ENCODE data around the gene GUK1. TPM values are rescaled to one million over a fixed set of nuclear protein-coding genes. Genes with fewer than 3 reads are reported as not detected.

GUK1 gene
- total RNA-seq, 1 experiment from 2014 or later: 111 TPM

DNA sequence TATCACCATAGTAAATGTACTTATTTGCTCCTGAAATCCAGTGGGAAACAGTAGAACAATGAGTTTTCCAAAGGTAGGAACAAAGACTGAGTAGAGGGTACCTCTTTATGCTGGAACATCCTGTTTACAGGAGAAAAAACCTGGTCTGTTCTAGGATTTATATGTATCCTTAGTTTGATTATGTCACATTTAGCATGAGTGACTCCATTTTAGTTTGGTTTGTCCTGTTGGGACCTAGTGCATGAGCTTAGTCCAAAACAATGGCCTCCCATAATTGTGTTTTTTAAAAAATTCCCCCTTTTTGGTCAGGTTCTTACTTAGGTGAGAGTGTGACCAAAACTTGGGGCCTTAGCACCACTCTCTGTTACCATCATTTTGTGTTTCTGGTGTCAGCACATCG is 27.5 kb upstream of the GUK1 start:
- ATAC-seq: no peak
- Mint-ChIP-seq H3K4me1 (peaks cover 7% of the 10 kb centered on the region; the same call in 1 of the 2 replicates), H3K36me3 (peaks cover 6% of the 10 kb centered on the region), H3K27ac (no peak overlapping the region), H3K9me3 (peaks cover 16% of the 10 kb centered on the region), H3K27me3 (ENCODE audit: low read depth) (peaks cover 20% of the 10 kb centered on the region), H3K4me3 (no peak overlapping the region)
- CTCF ChIA-PET: no interaction called here
- DNase-seq (ENCODE audit: low spot score): no peak
- TF ChIP-seq, protein P1, sequence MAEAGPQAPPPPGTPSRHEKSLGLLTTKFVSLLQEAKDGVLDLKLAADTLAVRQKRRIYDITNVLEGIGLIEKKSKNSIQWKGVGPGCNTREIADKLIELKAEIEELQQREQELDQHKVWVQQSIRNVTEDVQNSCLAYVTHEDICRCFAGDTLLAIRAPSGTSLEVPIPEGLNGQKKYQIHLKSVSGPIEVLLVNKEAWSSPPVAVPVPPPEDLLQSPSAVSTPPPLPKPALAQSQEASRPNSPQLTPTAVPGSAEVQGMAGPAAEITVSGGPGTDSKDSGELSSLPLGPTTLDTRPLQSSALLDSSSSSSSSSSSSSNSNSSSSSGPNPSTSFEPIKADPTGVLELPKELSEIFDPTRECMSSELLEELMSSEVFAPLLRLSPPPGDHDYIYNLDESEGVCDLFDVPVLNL (CRISPR knock-in tag; IDR thresholded peaks at IDR 0.05; ENCODE audit: borderline replicate concordance, low read depth): no peak
- TF ChIP-seq ZNF317 (CRISPR knock-in tag; IDR thresholded peaks at IDR 0.05; ENCODE audit: borderline replicate concordance, low read depth): no peak
- TF ChIP-seq ZNF232 (CRISPR knock-in tag; IDR thresholded peaks at IDR 0.05): no peak
- TF ChIP-seq ATF1 (CRISPR knock-in tag; IDR thresholded peaks at IDR 0.05): no peak
- no peak for TF ChIP-seq ELF4 (CRISPR knock-in tag; IDR thresholded peaks at IDR 0.05; ENCODE audit: low read depth)
- no peak for TF ChIP-seq NFYB (CRISPR knock-in tag; conservative IDR thresholded peaks at IDR 0.05; ENCODE audit: low read depth)
- TF ChIP-seq, protein P2, sequence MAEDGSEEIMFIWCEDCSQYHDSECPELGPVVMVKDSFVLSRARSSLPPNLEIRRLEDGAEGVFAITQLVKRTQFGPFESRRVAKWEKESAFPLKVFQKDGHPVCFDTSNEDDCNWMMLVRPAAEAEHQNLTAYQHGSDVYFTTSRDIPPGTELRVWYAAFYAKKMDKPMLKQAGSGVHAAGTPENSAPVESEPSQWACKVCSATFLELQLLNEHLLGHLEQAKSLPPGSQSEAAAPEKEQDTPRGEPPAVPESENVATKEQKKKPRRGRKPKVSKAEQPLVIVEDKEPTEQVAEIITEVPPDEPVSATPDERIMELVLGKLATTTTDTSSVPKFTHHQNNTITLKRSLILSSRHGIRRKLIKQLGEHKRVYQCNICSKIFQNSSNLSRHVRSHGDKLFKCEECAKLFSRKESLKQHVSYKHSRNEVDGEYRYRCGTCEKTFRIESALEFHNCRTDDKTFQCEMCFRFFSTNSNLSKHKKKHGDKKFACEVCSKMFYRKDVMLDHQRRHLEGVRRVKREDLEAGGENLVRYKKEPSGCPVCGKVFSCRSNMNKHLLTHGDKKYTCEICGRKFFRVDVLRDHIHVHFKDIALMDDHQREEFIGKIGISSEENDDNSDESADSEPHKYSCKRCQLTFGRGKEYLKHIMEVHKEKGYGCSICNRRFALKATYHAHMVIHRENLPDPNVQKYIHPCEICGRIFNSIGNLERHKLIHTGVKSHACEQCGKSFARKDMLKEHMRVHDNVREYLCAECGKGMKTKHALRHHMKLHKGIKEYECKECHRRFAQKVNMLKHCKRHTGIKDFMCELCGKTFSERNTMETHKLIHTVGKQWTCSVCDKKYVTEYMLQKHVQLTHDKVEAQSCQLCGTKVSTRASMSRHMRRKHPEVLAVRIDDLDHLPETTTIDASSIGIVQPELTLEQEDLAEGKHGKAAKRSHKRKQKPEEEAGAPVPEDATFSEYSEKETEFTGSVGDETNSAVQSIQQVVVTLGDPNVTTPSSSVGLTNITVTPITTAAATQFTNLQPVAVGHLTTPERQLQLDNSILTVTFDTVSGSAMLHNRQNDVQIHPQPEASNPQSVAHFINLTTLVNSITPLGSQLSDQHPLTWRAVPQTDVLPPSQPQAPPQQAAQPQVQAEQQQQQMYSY (CRISPR knock-in tag; IDR thresholded peaks at IDR 0.05): no peak
- TF ChIP-seq CREM (CRISPR knock-in tag; IDR thresholded peaks at IDR 0.05): no peak
- TF ChIP-seq, protein P3, sequence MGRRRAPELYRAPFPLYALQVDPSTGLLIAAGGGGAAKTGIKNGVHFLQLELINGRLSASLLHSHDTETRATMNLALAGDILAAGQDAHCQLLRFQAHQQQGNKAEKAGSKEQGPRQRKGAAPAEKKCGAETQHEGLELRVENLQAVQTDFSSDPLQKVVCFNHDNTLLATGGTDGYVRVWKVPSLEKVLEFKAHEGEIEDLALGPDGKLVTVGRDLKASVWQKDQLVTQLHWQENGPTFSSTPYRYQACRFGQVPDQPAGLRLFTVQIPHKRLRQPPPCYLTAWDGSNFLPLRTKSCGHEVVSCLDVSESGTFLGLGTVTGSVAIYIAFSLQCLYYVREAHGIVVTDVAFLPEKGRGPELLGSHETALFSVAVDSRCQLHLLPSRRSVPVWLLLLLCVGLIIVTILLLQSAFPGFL (CRISPR knock-in tag; IDR thresholded peaks at IDR 0.05; ENCODE audit: borderline replicate concordance): no peak
- TF ChIP-seq, protein P4, sequence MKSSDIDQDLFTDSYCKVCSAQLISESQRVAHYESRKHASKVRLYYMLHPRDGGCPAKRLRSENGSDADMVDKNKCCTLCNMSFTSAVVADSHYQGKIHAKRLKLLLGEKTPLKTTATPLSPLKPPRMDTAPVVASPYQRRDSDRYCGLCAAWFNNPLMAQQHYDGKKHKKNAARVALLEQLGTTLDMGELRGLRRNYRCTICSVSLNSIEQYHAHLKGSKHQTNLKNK (CRISPR knock-in tag; IDR thresholded peaks at IDR 0.05): no peak
- TF ChIP-seq ESRRA (CRISPR knock-in tag; IDR thresholded peaks at IDR 0.05; ENCODE audit: borderline replicate concordance): no peak
- TF ChIP-seq, protein P5, sequence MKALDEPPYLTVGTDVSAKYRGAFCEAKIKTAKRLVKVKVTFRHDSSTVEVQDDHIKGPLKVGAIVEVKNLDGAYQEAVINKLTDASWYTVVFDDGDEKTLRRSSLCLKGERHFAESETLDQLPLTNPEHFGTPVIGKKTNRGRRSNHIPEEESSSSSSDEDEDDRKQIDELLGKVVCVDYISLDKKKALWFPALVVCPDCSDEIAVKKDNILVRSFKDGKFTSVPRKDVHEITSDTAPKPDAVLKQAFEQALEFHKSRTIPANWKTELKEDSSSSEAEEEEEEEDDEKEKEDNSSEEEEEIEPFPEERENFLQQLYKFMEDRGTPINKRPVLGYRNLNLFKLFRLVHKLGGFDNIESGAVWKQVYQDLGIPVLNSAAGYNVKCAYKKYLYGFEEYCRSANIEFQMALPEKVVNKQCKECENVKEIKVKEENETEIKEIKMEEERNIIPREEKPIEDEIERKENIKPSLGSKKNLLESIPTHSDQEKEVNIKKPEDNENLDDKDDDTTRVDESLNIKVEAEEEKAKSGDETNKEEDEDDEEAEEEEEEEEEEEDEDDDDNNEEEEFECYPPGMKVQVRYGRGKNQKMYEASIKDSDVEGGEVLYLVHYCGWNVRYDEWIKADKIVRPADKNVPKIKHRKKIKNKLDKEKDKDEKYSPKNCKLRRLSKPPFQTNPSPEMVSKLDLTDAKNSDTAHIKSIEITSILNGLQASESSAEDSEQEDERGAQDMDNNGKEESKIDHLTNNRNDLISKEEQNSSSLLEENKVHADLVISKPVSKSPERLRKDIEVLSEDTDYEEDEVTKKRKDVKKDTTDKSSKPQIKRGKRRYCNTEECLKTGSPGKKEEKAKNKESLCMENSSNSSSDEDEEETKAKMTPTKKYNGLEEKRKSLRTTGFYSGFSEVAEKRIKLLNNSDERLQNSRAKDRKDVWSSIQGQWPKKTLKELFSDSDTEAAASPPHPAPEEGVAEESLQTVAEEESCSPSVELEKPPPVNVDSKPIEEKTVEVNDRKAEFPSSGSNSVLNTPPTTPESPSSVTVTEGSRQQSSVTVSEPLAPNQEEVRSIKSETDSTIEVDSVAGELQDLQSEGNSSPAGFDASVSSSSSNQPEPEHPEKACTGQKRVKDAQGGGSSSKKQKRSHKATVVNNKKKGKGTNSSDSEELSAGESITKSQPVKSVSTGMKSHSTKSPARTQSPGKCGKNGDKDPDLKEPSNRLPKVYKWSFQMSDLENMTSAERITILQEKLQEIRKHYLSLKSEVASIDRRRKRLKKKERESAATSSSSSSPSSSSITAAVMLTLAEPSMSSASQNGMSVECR (CRISPR knock-in tag; IDR thresholded peaks at IDR 0.05; ENCODE audit: borderline replicate concordance): no peak
- TF ChIP-seq JUN (CRISPR knock-in tag; IDR thresholded peaks at IDR 0.05): no peak
- no peak for TF ChIP-seq FOXK1 (CRISPR knock-in tag; IDR thresholded peaks at IDR 0.05)
- TF ChIP-seq, protein P6, sequence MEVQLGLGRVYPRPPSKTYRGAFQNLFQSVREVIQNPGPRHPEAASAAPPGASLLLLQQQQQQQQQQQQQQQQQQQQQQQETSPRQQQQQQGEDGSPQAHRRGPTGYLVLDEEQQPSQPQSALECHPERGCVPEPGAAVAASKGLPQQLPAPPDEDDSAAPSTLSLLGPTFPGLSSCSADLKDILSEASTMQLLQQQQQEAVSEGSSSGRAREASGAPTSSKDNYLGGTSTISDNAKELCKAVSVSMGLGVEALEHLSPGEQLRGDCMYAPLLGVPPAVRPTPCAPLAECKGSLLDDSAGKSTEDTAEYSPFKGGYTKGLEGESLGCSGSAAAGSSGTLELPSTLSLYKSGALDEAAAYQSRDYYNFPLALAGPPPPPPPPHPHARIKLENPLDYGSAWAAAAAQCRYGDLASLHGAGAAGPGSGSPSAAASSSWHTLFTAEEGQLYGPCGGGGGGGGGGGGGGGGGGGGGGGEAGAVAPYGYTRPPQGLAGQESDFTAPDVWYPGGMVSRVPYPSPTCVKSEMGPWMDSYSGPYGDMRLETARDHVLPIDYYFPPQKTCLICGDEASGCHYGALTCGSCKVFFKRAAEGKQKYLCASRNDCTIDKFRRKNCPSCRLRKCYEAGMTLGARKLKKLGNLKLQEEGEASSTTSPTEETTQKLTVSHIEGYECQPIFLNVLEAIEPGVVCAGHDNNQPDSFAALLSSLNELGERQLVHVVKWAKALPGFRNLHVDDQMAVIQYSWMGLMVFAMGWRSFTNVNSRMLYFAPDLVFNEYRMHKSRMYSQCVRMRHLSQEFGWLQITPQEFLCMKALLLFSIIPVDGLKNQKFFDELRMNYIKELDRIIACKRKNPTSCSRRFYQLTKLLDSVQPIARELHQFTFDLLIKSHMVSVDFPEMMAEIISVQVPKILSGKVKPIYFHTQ (CRISPR knock-in tag; IDR thresholded peaks at IDR 0.05): no peak
- no peak for TF ChIP-seq ZNF121 (CRISPR knock-in tag; IDR thresholded peaks at IDR 0.05)
- TF ChIP-seq MYBL2 (CRISPR knock-in tag; IDR thresholded peaks at IDR 0.05): no peak
- no peak for TF ChIP-seq CBFB (CRISPR knock-in tag; IDR thresholded peaks at IDR 0.05; ENCODE audit: low read depth)
- TF ChIP-seq, protein P7, sequence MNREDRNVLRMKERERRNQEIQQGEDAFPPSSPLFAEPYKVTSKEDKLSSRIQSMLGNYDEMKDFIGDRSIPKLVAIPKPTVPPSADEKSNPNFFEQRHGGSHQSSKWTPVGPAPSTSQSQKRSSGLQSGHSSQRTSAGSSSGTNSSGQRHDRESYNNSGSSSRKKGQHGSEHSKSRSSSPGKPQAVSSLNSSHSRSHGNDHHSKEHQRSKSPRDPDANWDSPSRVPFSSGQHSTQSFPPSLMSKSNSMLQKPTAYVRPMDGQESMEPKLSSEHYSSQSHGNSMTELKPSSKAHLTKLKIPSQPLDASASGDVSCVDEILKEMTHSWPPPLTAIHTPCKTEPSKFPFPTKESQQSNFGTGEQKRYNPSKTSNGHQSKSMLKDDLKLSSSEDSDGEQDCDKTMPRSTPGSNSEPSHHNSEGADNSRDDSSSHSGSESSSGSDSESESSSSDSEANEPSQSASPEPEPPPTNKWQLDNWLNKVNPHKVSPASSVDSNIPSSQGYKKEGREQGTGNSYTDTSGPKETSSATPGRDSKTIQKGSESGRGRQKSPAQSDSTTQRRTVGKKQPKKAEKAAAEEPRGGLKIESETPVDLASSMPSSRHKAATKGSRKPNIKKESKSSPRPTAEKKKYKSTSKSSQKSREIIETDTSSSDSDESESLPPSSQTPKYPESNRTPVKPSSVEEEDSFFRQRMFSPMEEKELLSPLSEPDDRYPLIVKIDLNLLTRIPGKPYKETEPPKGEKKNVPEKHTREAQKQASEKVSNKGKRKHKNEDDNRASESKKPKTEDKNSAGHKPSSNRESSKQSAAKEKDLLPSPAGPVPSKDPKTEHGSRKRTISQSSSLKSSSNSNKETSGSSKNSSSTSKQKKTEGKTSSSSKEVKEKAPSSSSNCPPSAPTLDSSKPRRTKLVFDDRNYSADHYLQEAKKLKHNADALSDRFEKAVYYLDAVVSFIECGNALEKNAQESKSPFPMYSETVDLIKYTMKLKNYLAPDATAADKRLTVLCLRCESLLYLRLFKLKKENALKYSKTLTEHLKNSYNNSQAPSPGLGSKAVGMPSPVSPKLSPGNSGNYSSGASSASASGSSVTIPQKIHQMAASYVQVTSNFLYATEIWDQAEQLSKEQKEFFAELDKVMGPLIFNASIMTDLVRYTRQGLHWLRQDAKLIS (CRISPR knock-in tag; IDR thresholded peaks at IDR 0.05; ENCODE audit: borderline replicate concordance): no peak
- POLR2A ChIA-PET: no interaction called here
